Measurements from ENCODE around the gene MEIS2.

- TF ChIP-seq POLR2AphosphoS5 (IDR thresholded peaks at IDR 0.05; ENCODE audit: insufficient read depth in 1 of 2, low read depth in 1 of 2) (no peak), CTCF (IDR thresholded peaks at IDR 0.05) (no peak)
These were observed 40.2 kb upstream of the MEIS2 start for GRCh38 chr15:37140531-37141058.

All from vagina (tissue), 2 donors.